Mesothelial cell of epicardium (in vitro differentiated cells): ENCODE data around the gene TPK1. TPM values are rescaled to one million over a fixed set of nuclear protein-coding genes. Genes with fewer than 3 reads are reported as not detected.

Experiments used
- DNase-seq, 2 experiments: peaks; one replicate each; pipeline ENCODE4 v3.0.0; 2021; ENCODE audit warnings: low spot score in 2 of 2; ENCODE audit not compliant: unreplicated experiment in 2 of 2
- H3K27ac Mint-ChIP-seq: 2 replicates; pipeline ENCODE4 v1.8.0; 2021; ENCODE audit warnings: mixed read lengths
- H3K27me3 Mint-ChIP-seq: 2 replicates; pipeline ENCODE4 v1.8.0; 2021; ENCODE audit warnings: low read depth, mixed read lengths
- H3K36me3 Mint-ChIP-seq: 2 replicates; pipeline ENCODE4 v1.8.0; 2021; ENCODE audit warnings: mixed read lengths
- H3K4me1 Mint-ChIP-seq: 2 replicates; pipeline ENCODE4 v1.8.0; 2021; ENCODE audit warnings: mixed read lengths
- H3K4me3 Mint-ChIP-seq: 2 replicates; pipeline ENCODE4 v1.8.0; 2021; ENCODE audit warnings: mild to moderate bottlenecking, moderate library complexity, mixed read lengths
- H3K9me3 Mint-ChIP-seq: 2 replicates; pipeline ENCODE4 v1.8.0; 2021; ENCODE audit warnings: mixed read lengths
- total RNA-seq: library from RNA; stranded (reverse); gene quantifications from 3 replicates; pipeline ENCODE4 v1.2.1, GENCODE V29; 2021
- TF ChIP-seq, protein P1 (sequence below): fragments of 200-600 bp; sonication (generic); IDR thresholded peaks from one replicate; pipeline ENCODE4 v1.5.0; 2021; ENCODE audit warnings: antibody characterized with exemption; ENCODE audit not compliant: unreplicated experiment

The TPK1 gene
- total RNA-seq, 1 donor from 2014 or later: 3.3 TPM

DNA sequence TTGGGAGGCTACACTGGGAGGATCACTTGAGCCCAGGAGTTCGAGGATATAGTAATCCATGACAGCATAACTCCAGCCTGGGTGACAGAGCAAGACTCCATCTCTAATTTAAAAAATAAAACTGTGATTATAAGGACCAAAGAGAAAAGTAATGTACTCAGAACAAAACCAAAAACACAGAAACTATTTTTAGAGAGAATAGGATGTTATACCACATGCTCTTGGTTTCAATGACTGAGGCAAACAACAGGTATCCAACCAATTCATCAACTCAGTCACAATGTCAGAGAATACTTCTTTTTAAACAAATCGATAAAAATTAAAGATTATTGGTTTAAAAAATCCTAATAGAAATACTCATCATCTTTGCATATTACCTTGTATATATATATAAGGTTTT, 186.7 kb downstream of the TPK1 start:
- TF ChIP-seq, protein P1, sequence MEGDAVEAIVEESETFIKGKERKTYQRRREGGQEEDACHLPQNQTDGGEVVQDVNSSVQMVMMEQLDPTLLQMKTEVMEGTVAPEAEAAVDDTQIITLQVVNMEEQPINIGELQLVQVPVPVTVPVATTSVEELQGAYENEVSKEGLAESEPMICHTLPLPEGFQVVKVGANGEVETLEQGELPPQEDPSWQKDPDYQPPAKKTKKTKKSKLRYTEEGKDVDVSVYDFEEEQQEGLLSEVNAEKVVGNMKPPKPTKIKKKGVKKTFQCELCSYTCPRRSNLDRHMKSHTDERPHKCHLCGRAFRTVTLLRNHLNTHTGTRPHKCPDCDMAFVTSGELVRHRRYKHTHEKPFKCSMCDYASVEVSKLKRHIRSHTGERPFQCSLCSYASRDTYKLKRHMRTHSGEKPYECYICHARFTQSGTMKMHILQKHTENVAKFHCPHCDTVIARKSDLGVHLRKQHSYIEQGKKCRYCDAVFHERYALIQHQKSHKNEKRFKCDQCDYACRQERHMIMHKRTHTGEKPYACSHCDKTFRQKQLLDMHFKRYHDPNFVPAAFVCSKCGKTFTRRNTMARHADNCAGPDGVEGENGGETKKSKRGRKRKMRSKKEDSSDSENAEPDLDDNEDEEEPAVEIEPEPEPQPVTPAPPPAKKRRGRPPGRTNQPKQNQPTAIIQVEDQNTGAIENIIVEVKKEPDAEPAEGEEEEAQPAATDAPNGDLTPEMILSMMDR: no peak
- no peak for DNase-seq
- Mint-ChIP-seq H3K4me3 (no peak overlapping the region), H3K9me3 (peaks cover 17% of the 10 kb centered on the region), H3K36me3 (no peaks in the 10 kb centered on the region), H3K27ac (no peak overlapping the region), H3K27me3 (no peaks in the 10 kb centered on the region), H3K4me1 (no peaks in the 10 kb centered on the region)

DNA sequence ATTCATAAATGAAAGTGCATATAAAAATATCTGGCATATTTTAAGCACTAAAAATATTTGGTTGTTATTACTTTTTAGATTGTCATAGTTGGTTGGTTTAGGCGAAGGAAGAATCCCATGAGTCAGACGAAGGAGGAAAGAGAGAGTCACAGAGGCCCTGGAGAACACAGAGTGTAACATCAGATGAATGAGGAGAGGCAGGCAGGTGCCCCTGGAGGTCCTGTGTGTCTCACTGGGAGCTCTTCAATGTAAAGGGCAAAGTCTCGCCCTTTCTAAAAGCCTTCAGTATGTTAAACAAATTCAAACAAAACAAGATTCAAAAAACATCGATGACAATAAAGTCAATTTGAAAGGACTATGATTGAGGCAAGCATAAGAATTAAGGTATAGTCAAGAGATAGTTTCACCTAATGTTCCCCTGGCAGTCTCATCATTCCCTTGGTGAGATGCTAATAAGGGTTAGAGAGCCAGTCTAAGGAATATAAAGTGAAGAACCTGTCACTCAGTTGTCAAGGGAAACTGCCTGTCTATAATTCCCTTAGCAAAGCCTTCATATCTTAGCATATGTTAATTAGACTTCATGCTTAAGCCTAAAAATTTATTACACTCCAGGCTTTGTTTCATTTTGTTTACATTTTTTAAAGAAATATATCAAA, 194.3 kb downstream of the TPK1 start:
- Mint-ChIP-seq H3K9me3 (no peaks in the 10 kb centered on the region), H3K27ac (no peak overlapping the region), H3K27me3 (peaks cover 9% of the 10 kb centered on the region), H3K4me3 (no peak overlapping the region), H3K36me3 (no peaks in the 10 kb centered on the region), H3K4me1 (no peaks in the 10 kb centered on the region)
- no peak for DNase-seq
- TF ChIP-seq, protein P1: no peak

DNA sequence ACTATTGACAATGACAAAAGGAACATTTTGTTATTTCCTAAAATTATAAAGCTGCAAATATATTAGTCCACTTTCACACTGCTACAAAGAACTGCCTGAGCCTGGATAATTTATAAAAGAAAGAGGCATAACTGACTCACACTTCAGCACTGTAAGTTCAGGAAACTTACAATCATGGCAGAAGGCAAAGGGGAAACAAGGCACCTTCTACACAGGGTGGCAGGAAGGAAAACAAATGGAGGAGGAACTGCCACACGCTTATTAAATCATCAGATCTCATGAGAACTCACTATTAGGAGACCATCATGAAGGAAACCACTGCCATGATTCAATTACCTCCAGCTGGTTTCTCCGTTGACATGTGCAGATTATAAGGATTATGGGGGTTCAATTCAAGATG, 203.1 kb downstream of the TPK1 start:
- Mint-ChIP-seq H3K27ac (no peak overlapping the region), H3K27me3 (peaks cover 9% of the 10 kb centered on the region), H3K9me3 (peaks cover 6% of the 10 kb centered on the region), H3K4me3 (no peak overlapping the region), H3K36me3 (no peaks in the 10 kb centered on the region), H3K4me1 (no peaks in the 10 kb centered on the region)
- TF ChIP-seq, protein P1: no peak
- DNase-seq: no peak

DNA sequence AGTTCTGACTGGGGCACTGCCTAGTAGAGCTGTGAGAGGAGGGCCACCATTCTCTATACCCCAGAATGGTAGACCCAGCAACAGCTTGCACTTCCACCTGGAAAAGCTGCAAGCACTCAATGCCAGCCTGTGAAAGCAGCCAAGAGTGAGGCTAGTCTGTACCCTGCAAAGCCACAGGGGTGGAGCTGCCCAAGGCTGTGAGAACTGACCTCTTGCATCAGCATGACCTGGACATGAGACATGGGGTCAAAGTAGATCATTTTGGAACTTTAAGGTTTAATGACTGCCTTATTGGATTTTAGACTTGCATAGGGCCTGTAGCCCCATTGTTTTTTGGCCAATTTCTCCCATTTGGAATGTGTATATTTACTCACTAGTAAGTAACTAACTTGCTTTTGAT, 206.3 kb downstream of the TPK1 start:
- Mint-ChIP-seq H3K4me1 (no peaks in the 10 kb centered on the region), H3K36me3 (no peaks in the 10 kb centered on the region), H3K27me3 (peaks cover 9% of the 10 kb centered on the region), H3K9me3 (peaks cover 6% of the 10 kb centered on the region), H3K27ac (no peak overlapping the region), H3K4me3 (no peak overlapping the region)
- no peak for DNase-seq
- TF ChIP-seq, protein P1: no peak

DNA sequence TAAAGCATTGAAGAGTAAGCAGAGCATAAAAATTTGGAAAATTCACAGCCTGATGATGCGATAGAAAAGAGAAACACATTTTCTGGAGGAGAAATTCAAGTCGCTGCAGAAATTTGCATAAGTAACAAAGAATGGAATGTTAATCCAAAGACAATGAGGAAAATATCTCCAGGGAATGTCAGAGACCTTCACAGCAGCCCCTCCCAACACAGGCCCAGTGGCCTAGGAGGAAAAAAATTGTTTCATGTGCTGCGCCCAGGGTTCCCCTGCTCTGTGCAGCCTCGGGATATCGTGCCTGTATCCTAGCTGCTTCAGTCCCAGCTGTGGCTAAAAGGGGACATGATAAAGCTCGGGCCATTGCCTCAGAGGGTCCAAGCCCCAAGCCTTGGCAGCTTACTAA, 206.8 kb downstream of the TPK1 start:
- H3K4me1 Mint-ChIP-seq: no peaks in the 10 kb centered on the region
- H3K27ac Mint-ChIP-seq: no peak overlapping the region
- H3K9me3 Mint-ChIP-seq: peaks cover 6% of the 10 kb centered on the region

More for the DNA sequence above, 206.8 kb downstream of the TPK1 start:
- TF ChIP-seq, protein P1: no peak
- H3K4me3 Mint-ChIP-seq: no peak overlapping the region
- DNase-seq: no peak
- H3K36me3 Mint-ChIP-seq: no peaks in the 10 kb centered on the region
- H3K27me3 Mint-ChIP-seq: peaks cover 9% of the 10 kb centered on the region
